ENCODE measurements around the gene TICRR. TPM values are rescaled to one million over a fixed set of nuclear protein-coding genes. Genes with fewer than 3 reads are reported as not detected.

Gene TICRR
- total and polyA plus RNA-seq, 2 of the 8 experiments (the other 6 are each of a cell fraction or from before 2014, with no cell fraction given), result 13.1 to 34.8 TPM

DNA sequence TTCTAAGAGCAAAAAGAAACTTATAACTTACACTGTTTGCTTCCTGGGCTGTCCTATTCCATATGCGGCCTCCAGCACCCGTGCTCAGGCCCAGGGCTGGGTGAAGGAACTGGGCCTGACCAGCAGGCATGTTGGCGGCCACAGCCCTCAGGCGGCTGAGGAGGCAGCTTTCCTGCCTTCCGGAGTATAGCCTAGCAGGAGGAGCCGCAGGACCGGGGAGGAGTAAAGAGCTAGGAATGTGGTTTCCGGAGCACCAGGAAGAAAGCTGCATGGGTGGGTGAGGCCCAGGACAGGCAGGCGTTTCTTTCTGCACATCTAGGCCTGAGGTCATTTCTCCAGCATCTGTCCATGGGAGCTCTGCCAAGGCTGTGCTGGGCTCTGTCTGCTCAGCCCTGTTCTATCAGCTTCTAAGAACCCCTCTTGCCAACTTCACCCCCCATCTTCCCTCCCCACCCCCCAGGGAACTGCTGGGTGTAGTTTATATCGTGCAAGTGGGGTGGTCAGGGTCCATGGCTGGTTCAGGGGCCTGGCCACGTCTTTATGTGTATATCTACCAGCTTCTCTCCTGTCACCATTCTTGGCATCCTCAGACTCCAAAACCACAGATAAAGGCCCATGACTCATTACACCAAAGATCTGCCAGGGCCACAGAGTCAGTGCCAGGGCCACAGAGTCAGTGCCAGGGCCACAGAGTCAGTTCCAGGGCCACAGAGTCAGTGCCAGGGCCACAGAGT, 87.8 kb downstream of the TICRR start:
- H3K23me2 ChIP-seq (ENCODE audit: low read depth, low read length), result no peaks in the 10 kb centered on the region; the same call in 1 of the 2 replicates
- ChIA-PET POLR2A (ENCODE audit: partially characterized antibody) (interaction anchor here (0.8 kb wide), 1 partner anchor 16 kb away, joined by 4 read pairs; no protein-coding TSS in a partner anchor), CTCF (ENCODE audit: partially characterized antibody) (interaction anchor here (0.9 to 4.1 kb wide), 5 partner anchors 9 to 174 kb away, joined by 3 to 42 read pairs (median 4); no protein-coding TSS in a partner anchor)
- no peak overlapping the region for H3K9ac ChIP-seq (replicated peaks in 1 of 4; ENCODE audit: extremely low read depth in 1 of 4, low read depth in 3 of 4, low read length in 3 of 4)
- no peak overlapping the region for H2BK120ac ChIP-seq (replicated peaks; ENCODE audit: low read depth, low read length)
- peaks cover 0 to 11% (median 7%) of the 10 kb centered on the region in 4 experiments; a peak in 6 of 7 replicates for H3K4me1 ChIP-seq (replicated peaks in 1 of 4; ENCODE audit: control insufficient read depth in 3 of 4, insufficient read depth in 4 of 4, low read length in 3 of 4)
- DNase-seq (ENCODE audit: low read depth in 1 of 2, low spot score in 2 of 2) (no peak), FAIRE-seq (no peak)
- H2BK20ac ChIP-seq (ENCODE audit: low read length), result no peak overlapping the region
- H4K91ac ChIP-seq (replicated peaks; ENCODE audit: insufficient read length, low read length), result no peak overlapping the region
- no peak overlapping the region for H3K4me2 ChIP-seq (ENCODE audit: insufficient read depth in 1 of 2, low read depth in 2 of 2, low read length in 2 of 2)
- 0 out of 2 replicates have a peak overlapping the region, but pooled peaks have one; percentile 17 for H2BK12ac ChIP-seq (ENCODE audit: low read depth, low read length)
- H3K4me3 ChIP-seq (ENCODE audit: extremely low read depth in 1 of 4, insufficient read depth in 2 of 4, low read depth in 3 of 4, low read length in 4 of 4), result no peak overlapping the region
- H3K14ac ChIP-seq (ENCODE audit: insufficient read length), result no peak overlapping the region
- no peak overlapping the region for H2BK5ac ChIP-seq (ENCODE audit: low read depth, low read length)
- H3K79me2 ChIP-seq (ENCODE audit: control insufficient read depth in 1 of 2, insufficient read depth in 2 of 2, low read length in 2 of 2), result no peaks in the 10 kb centered on the region
- peak overlapping the region; percentile 6; the same call in 1 of the 2 replicates for H2AFZ ChIP-seq (ENCODE audit: low read length)
- 80% methylated on average over 11 of the region's 11 CpGs; no CpG with 5 or more reads in 1 of the 2 experiments for WGBS, 2 experiments (ENCODE audit: extremely low coverage in 1 of 2, insufficient coverage in 1 of 2, insufficient read length in 1 of 2, insufficient replicate concordance in 2 of 2, low coverage in 1 of 2, low lambda C conversion rate in 2 of 2, missing lambda C conversion rate in 1 of 2)
- H3K27ac ChIP-seq (ENCODE audit: low read depth, low read length), result no peak overlapping the region
- H2AK5ac ChIP-seq (ENCODE audit: low read depth, low read length), result 0 out of 2 replicates have a peak overlapping the region, but pooled peaks have one; percentile 53
- H3K36me3 ChIP-seq (ENCODE audit: control insufficient read depth in 2 of 4, insufficient read depth in 4 of 4, low read length in 3 of 4), result no peaks in the 10 kb centered on the region
- no peak overlapping the region for H2BK15ac ChIP-seq (ENCODE audit: low read length)
- H3K18ac ChIP-seq (ENCODE audit: extremely low read depth, low read length), result no peak overlapping the region
- peaks cover 0 to 18% (median 12%) of the 10 kb centered on the region in 4 experiments; a peak in 5 of 7 replicates for H3K27me3 ChIP-seq (replicated peaks in 1 of 4; ENCODE audit: control insufficient read depth in 3 of 4, extremely low read depth in 1 of 4, insufficient read depth in 3 of 4, low read length in 3 of 4)
- H3K56ac ChIP-seq (replicated peaks; ENCODE audit: insufficient read length, low read depth, low read length), result no peak overlapping the region
- H4K5ac ChIP-seq (ENCODE audit: insufficient read length, low read depth, low read length), result no peak overlapping the region
- no peaks in the 10 kb centered on the region for H3K9me3 ChIP-seq (ENCODE audit: insufficient read depth in 2 of 2, low read depth in 1 of 2, low read length in 1 of 2)
- no peaks in the 10 kb centered on the region for H3K79me1 ChIP-seq (ENCODE audit: low read depth, low read length)
- H3K23ac ChIP-seq (ENCODE audit: insufficient read length), result no peak overlapping the region
- no peak overlapping the region for H3K4ac ChIP-seq (replicated peaks; ENCODE audit: insufficient read length, low read depth, low read length)
- H4K8ac ChIP-seq (ENCODE audit: extremely low read depth, insufficient read depth, low read length), result no peak overlapping the region; the same call in 1 of the 2 replicates
- no peaks in the 10 kb centered on the region for H4K20me1 ChIP-seq (replicated peaks in 1 of 2; ENCODE audit: control insufficient read depth in 1 of 2, insufficient read depth in 2 of 2, low read length in 2 of 2)
- TF ChIP-seq CREB1 (IDR thresholded peaks at IDR 0.05) (no peak), HDAC2 (IDR thresholded peaks at IDR 0.05; ENCODE audit: borderline replicate concordance in 1 of 2, low read depth in 2 of 2, low read length in 2 of 2) (no peak), TBP (IDR thresholded peaks at IDR 0.05; ENCODE audit: low read depth, low read length) (no peak), CTCF (IDR thresholded peaks at IDR 0.05; ENCODE audit: control extremely low read depth in 1 of 3, insufficient read depth in 1 of 3, low read depth in 1 of 3, low read length in 3 of 3) (no peak)
